Osteoblast (primary cell): Measurements from ENCODE around the gene RNF152. TPM values are rescaled to one million over a fixed set of nuclear protein-coding genes. Genes with fewer than 3 reads are reported as not detected.

Experiments
- DNase-seq: peaks from one replicate; pipeline ENCODE4 v3.0.0; 2011; ENCODE audit warnings: low spot score, mixed read lengths; ENCODE audit not compliant: insufficient read length; ENCODE audit errors: missing footprints
- H2AFZ ChIP-seq: 2 replicates; pipeline ENCODE4 v1.6.0; 2011; ENCODE audit warnings: mild to moderate bottlenecking, low read length
- H3K27ac ChIP-seq: 2 replicates; pipeline ENCODE4 v1.5.1; 2011; ENCODE audit warnings: mild to moderate bottlenecking, low read depth, low read length, moderate library complexity
- H3K27me3 ChIP-seq: 2 replicates; pipeline ENCODE4 v1.6.0; 2012; ENCODE audit warnings: mild to moderate bottlenecking, control low read depth, inconsistent platforms, low read length, moderate library complexity; ENCODE audit not compliant: insufficient read depth
- H3K36me3 ChIP-seq: 2 replicates; pipeline ENCODE4 v1.5.1; 2011; ENCODE audit warnings: mild to moderate bottlenecking, low read length, control low read depth, moderate library complexity; ENCODE audit not compliant: insufficient read depth
- H3K4me1 ChIP-seq: 2 replicates; pipeline ENCODE4 v1.5.1; 2011; ENCODE audit warnings: mild to moderate bottlenecking, low read length, control low read depth, moderate library complexity; ENCODE audit not compliant: insufficient read depth
- H3K4me2 ChIP-seq: 2 replicates; pipeline ENCODE4 v1.6.0; 2011; ENCODE audit warnings: mild to moderate bottlenecking, low read length; ENCODE audit not compliant: insufficient read depth
- H3K4me3 ChIP-seq: fragments of 200-600 bp; sonication (generic); 3 replicates; pipeline ENCODE4 v1.5.1; 2012; ENCODE audit warnings: mild to moderate bottlenecking, low read length, inconsistent platforms; ENCODE audit not compliant: insufficient read depth
- H3K79me2 ChIP-seq: 2 replicates; pipeline ENCODE4 v1.6.0; 2012; ENCODE audit warnings: mild to moderate bottlenecking, low read length, control low read depth, inconsistent platforms; ENCODE audit not compliant: insufficient read depth
- H3K9me3 ChIP-seq: 2 replicates; pipeline ENCODE4 v1.5.1; 2011; ENCODE audit warnings: low read depth, low read length, control low read depth
- H4K20me1 ChIP-seq: 2 replicates; pipeline ENCODE4 v1.6.0; 2012; ENCODE audit warnings: mild to moderate bottlenecking, low read length, control low read depth; ENCODE audit not compliant: insufficient read depth
- CTCF ChIP-seq: IDR thresholded peaks from 2 replicates; pipeline ENCODE4 v1.5.1; 2011; ENCODE audit warnings: mild to moderate bottlenecking, low read depth, low read length, moderate library complexity; ENCODE audit errors: extremely low read depth
- total RNA-seq: library from RNA; depleted of rRNA; stranded (reverse); fragments of >200 nt; gene quantifications from 2 replicates; pipeline ENCODE4 v1.2.3, GENCODE V29; 2012

RNF152 gene
- total RNA-seq, 1 donor, result 3.3 TPM

- DNase-seq, result no peak
- TF ChIP-seq CTCF, result no peak
- H2AFZ ChIP-seq, result no peak overlapping the region
- no peak overlapping the region for H3K4me2 ChIP-seq
- no peak overlapping the region for H3K27ac ChIP-seq
- H3K9me3 ChIP-seq, result no peaks in the 10 kb centered on the region
- peaks cover 44% of the 10 kb centered on the region for H3K79me2 ChIP-seq
- no peaks in the 10 kb centered on the region for H3K27me3 ChIP-seq
- peaks cover 21% of the 10 kb centered on the region for H3K4me1 ChIP-seq
- H4K20me1 ChIP-seq, result no peaks in the 10 kb centered on the region
- H3K4me3 ChIP-seq, result no peak overlapping the region
- no peaks in the 10 kb centered on the region for H3K36me3 ChIP-seq
These were observed 39.0 kb downstream of the RNF152 start for GRCh38 chr18:61853855-61854254.

- DNase-seq, result peak; percentile 62
- peaks cover 21% of the 10 kb centered on the region for H3K4me1 ChIP-seq
- H3K27ac ChIP-seq, result peak overlapping the region; percentile 72
- H4K20me1 ChIP-seq, result no peaks in the 10 kb centered on the region
- H3K4me3 ChIP-seq, result no peak overlapping the region
- no peak overlapping the region for H2AFZ ChIP-seq
- no peaks in the 10 kb centered on the region for H3K27me3 ChIP-seq
- no peaks in the 10 kb centered on the region for H3K9me3 ChIP-seq
- TF ChIP-seq CTCF, result no peak
- peaks cover 40% of the 10 kb centered on the region for H3K79me2 ChIP-seq
- H3K36me3 ChIP-seq, result no peaks in the 10 kb centered on the region
- peak overlapping the region; percentile 46 for H3K4me2 ChIP-seq
These were observed 40.3 kb downstream of the RNF152 start for GRCh38 chr18:61852496-61852895.

GRCh38 chr18:61851940-61852451 lies 40.8 kb downstream of the RNF152 start:
- H3K4me3 ChIP-seq, result no peak overlapping the region
- H2AFZ ChIP-seq, result no peak overlapping the region
- H3K9me3 ChIP-seq, result no peaks in the 10 kb centered on the region
- peak; percentile 83 for DNase-seq
- peak overlapping the region; percentile 46 for H3K4me2 ChIP-seq
- H3K27me3 ChIP-seq, result no peaks in the 10 kb centered on the region
- TF ChIP-seq CTCF, result peak; percentile 31
- peaks cover 21% of the 10 kb centered on the region for H3K4me1 ChIP-seq
- H3K79me2 ChIP-seq, result peaks cover 40% of the 10 kb centered on the region
- no peaks in the 10 kb centered on the region for H3K36me3 ChIP-seq
- H4K20me1 ChIP-seq, result no peaks in the 10 kb centered on the region
- H3K27ac ChIP-seq, result peak overlapping the region; percentile 72

GRCh38 chr18:61851279-61851678 lies 41.5 kb downstream of the RNF152 start:
- H3K79me2 ChIP-seq, result peaks cover 35% of the 10 kb centered on the region
- H3K27ac ChIP-seq, result peak overlapping the region; percentile 72
- H3K27me3 ChIP-seq, result no peaks in the 10 kb centered on the region
- H3K4me3 ChIP-seq, result no peak overlapping the region
- no peak overlapping the region for H2AFZ ChIP-seq
- no peaks in the 10 kb centered on the region for H3K9me3 ChIP-seq
- H3K4me2 ChIP-seq, result peak overlapping the region; percentile 24
- no peak for TF ChIP-seq CTCF
- no peak for DNase-seq
- no peaks in the 10 kb centered on the region for H3K36me3 ChIP-seq
- no peaks in the 10 kb centered on the region for H4K20me1 ChIP-seq
- H3K4me1 ChIP-seq, result peaks cover 21% of the 10 kb centered on the region
